HG02678 (cell line): ENCODE measurements around the gene RNU6-8.

Experiments used
- ATAC-seq: cut with Tn5 transposase; IDR thresholded peaks from one replicate; pipeline ENCODE4 v1.9.1; 2021; ENCODE audit warnings: mild to moderate bottlenecking, moderate library complexity; ENCODE audit not compliant: unreplicated experiment

The RNU6-8 gene

DNA sequence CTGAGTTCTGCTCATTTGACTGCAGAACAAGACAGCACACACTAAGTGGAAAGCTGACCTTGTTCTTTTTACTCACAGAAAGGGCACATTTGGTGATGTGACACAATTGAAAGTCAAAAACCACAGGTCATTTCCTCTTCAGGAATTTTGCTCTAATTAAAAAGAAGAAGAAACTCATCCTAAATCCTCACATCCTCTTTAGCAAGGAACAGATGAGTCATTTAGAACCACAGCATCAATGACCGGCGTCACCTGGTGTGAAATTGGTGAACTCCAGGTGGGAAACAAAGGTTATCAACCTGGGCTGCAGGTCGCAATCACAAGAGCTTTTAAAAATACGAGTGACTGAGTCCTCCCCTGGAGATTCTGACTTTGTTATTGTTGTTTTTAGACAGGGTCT lies 2.9 kb upstream of the RNU6-8 start:
- ATAC-seq, result no peak

DNA sequence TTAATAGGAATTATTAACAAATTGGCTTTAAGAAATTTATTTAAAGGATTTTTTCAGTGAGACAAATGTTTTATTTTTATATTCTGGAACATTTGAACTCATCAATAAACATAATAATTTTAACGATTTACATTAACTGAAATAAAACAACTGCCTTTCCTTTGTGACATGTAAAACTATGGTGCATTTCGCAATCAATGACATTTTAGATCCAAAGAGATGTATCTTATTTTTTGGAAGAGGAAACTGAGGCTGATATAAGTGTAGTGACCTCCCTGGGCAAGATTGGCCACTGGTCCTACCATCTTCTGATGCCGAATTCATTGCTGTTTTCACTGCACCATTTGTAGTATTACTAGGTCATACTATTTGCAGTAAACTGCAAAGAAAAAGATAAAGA lies 2.5 kb upstream of the RNU6-8 start:
- no peak for ATAC-seq

DNA sequence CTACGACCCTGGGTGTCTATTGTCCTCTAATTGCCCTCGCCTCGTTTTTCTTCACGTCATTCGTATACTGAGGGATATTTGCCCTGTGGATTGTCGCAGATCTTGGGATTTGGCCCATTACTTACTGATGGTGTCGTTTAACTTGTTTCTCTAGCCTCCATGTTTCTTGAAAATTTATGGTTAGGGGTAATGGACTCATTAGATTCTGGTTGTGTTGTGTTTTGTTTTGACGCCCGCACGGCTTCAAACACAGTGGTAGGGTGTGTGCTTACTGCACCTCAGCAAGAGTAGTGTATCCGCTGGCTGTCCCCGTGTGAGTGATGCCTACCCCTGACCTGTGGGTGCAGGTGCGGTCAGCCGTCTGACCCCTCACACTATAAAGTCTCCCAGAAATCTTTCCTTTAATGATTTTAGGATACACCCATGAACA lies 874 bp upstream of the RNU6-8 start:
- no peak for ATAC-seq

DNA sequence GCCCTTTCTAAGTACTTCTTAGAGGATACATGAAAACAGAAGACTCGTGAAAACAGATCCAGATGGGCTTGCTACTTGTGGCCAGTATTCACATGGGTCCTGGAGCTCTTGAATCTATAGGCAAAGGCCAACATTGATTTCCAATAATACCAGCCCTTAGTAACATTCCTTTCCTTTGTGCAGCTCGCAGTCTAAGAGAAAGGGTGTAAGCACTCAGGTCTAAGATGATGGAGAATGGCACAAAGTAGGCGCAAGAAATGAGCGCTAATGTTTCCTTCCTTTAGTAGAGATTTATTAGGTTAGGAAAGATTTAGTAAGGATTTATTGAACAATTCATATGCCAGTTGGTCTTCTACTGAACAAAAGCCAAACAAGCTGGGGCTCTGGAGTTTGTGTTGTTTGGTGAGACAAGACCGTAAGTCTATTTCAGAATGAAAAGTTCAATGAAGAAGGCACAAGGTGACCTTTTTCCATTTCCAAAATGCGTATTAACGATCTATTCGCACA lies 525 bp downstream of the RNU6-8 start:
- ATAC-seq, result no peak

DNA sequence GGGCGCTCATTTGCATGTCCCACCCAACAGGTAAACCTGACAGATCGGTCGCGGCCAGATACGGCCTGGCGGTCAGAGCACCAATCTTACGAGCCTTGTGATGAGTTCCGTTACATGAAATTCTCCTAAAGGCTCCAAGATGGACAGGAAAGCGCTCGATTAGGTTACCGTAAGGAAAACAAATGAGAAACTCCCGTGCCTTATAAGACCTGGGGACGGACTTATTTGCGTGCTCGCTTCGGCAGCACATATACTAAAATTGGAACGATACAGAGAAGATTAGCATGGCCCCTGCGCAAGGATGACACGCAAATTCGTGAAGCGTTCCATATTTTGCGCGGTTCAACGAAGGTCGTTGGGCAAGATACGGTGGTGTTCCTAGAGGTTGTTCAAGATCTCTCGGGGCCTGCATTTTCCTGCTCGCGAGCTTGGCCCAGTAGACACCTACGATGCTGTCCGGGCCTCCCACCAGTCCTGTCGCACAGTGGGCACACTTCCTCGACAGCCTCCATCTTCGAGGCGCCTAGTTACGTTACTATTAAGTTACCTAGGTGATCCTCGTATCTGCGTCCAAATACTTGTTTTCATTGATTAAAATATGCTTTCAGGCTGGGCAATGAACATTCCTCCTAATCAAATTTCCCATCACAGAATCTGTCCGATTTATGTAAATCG lies 1.1 kb downstream of the RNU6-8 start, which contains the start of gene RNU6-7:
TSS of gene RNU6-7 (plus strand) at position 230 of the 675 bp plus-strand sequence.
- no peak for ATAC-seq

DNA sequence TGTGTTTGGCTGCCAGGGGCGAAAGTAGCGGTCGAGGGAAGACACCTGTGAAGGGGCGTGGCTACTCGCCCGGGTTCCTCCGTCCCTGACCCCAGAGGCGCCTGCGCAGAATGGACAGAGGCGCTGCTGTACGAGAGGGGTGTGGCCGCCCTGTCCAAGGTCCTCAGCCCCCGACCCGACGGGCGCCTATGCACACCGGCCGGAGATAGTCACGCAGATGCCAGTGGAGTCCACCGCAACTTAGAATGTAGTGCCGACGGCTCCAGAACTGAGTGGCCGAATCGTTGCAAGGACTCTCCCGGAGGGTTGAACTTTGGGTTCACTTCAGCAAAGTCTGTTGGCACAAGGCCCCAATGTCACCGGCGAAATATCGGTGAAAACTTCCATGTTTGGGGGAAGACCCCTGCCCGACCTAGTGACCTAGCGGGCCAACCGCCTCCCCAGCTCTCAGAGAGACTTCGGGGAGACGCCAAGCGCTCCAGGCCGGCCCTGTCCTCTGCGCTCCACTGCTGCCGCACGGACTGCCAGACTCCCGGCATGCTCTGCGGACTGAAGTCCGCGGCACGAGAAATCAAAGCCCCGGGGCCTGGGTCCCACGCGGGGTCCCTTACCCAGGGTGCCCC lies 1.8 kb downstream of the RNU6-8 start:
- ATAC-seq, result peak; percentile 61

GRCh38 chr14:32200368-32201192 lies 2.5 kb downstream of the RNU6-8 start:
- peak; percentile 28 for ATAC-seq

GRCh38 chr14:32197919-32198318 lies 5.2 kb downstream of the RNU6-8 start:
- peak; percentile 41 for ATAC-seq

DNA sequence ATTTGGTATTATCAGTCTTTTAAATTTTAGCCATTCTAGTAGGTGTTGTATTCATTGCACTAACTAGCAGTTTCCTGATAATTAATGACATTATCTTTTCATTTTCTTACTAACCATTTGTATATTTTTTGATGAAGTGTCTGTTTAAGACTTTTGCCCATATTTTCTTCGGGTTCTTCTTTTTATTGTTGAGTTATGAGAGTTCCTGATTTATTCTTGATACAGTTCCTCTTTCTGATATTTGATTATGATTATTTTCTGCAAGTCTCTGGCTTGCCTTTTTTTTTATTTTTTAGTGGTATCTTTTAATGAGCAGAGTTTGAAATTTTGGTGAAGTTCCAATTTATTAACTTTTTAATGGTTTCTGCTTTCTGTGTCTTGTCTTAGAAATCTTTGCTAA lies 7.4 kb downstream of the RNU6-8 start:
- ATAC-seq, result no peak

- no peak for ATAC-seq
Observed at GRCh38 chr14:32193532-32193931, 9.5 kb downstream of the RNU6-8 start.

DNA sequence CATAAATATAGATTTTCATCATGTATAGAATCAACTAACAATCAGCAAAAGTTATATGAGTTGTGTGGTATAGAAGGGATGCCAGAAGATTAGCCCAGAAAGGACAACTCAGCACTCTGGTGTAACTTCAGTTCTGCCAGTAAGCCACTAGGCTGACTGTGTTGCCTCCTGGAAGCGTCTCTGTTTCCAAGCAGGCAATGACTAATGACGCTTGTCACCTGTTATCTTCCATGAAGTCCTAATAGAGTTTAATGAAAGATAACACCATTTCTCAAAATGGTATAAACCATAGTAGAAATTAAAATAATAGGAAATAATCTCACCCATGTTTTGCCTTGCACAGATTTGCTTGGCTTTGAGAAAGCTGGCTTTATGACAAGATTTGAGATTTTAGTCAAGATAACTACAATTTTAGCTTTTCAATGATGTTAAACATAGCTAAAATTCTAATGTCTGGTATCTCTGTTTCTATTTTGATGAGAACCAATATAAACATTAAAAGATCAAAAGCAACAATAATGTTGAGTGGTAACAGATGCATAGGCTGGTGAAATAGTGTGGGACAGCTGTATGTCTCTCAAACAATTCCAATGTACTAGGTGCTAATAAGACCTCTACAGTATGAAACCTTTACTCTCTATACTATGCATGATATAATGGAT lies 10.2 kb downstream of the RNU6-8 start:
- ATAC-seq, result no peak

- ATAC-seq, result no peak
Observed at GRCh38 chr14:32190673-32191072, 12.4 kb downstream of the RNU6-8 start.

- no peak for ATAC-seq
Observed at GRCh38 chr14:32189811-32190210, 13.3 kb downstream of the RNU6-8 start.

GRCh38 chr14:32186248-32186647 lies 16.8 kb downstream of the RNU6-8 start:
- peak; percentile 64 for ATAC-seq

DNA sequence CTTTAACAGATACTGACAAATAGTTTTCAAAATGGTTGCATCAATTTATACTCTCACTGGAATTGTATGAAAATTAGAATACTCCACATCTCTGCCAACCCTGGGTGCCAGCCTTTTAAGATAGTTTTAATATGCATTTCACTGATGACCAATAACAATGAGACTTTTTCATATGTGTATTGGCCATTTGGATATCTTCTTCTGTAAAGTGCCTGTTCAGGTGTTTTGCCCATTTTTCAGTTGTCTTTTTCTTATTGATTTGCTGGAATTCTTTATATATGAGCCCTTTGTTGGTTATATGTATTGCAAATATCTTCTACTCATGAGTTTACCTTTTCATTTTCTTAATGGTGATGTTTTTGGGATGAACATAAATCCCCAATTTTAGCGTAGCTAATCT lies 18.0 kb downstream of the RNU6-8 start:
- ATAC-seq, result no peak

DNA sequence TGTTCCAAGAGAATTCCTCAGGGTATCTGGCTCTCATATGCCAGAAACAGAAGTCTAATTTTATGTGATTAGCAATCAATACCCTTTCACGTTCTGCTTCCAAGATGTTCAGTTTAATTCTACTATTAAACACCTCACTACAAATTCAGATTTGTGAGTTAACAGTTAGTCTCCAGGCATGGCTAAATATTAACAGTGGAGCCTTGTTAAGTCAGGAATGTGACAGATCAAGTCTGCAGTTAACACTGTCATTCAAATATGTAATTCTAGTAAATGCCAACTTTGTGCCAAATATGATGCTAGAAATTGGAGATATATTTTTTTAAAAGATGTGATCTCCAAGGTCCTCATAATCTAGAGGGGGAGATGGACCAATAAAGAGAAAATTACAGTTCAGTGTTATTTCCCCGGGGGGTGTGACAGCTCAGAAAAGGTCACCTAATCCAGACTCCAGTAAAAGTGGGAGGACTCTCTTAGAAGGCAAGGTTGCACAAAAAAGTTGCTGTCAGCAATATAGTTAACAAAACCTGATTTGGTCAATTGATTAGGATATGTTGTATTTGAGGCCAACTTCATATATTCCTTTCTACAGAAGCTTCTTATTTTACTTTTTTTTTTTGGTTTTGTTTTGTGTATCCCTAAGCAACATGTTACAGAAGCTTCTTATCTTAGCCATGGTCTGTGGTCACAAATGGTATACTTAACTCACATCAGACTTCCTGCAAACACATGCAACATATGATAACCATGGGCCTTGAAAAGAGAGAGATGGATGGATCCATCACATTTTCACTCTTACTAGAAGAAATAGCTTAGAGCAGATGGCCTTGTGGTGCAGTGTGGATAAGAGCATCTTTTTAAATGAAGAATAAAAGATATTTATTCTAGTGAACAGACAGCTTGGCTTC lies 19.7 kb downstream of the RNU6-8 start:
- no peak for ATAC-seq

DNA sequence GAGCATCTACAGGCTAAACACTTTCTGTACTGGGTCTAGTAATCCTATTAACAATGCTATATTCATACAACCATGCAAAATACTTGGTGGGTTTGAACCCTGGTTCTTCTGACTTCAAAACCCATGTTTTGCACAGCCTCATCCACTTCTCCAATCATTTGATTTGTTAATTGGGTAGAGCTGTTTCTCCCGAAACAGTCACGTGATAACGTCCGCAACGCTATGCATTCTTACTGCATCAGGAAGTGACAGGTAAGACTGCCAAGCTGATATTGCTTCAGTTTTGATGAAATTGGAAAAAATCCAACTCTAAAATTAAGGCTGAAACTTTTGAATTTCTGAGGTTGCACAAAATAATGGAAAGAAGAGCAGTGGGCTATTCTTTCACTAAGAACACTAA lies 31.6 kb downstream of the RNU6-8 start:
- ATAC-seq, result no peak

DNA sequence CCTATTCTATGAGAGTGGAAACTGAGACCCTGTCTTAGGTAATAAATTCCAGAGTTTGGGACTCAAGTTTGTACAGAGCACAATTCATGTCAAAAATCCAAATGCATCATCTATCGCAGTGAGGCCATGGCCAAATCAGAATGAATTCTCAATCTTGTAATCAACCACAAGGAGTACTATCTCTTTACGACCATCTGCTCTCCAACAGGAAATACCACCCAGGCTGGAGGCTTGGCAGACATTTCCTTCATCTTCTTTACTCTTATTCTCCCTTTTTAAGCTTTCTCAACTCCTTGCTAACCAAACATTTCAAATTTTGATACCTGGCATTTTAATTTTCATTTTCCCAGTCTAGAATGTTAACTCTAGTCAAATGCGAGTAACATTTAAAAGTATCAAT lies 33.9 kb downstream of the RNU6-8 start:
- no peak for ATAC-seq

DNA sequence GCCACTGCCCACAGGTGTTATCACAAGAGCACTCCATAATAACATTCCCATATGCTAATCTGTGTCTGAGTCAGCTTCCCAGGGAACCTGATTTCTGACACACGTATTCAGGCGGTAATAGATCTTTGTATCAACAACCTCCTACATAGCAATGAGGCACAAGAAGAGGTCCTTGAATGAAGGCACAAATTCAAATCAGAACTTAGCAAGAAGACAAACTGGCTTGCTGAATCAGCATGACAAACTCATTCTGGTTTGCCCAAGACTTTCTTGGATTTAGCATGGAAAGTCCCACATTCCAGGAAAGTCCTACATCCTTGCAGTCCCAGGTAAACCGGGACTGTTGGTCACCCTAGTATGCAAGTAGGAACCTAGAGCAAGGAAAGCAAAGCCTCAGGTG lies 35.2 kb downstream of the RNU6-8 start:
- no peak for ATAC-seq

GRCh38 chr14:32166924-32167323 lies 36.1 kb downstream of the RNU6-8 start:
- ATAC-seq, result no peak
